GM12891 (cell line): ENCODE results near the gene SLC9A9.

Experiments used
- DNase-seq: peaks from one replicate; pipeline ENCODE4 v3.0.0; 2011; ENCODE audit warnings: low spot score; ENCODE audit not compliant: insufficient read length
- FAIRE-seq: peaks from 2 replicates; lab custom pipeline; 2011; peaks lifted over from hg19 to GRCh38; lab: Jason Lieb, UNC
- PAX5 ChIP-seq: IDR thresholded peaks from 2 replicates; pipeline ENCODE4 v1.6.1; 2011; ENCODE audit warnings: low read length, moderate library complexity, mild to moderate bottlenecking; ENCODE audit not compliant: insufficient read depth, severe bottlenecking
- POLR2A ChIP-seq: IDR thresholded peaks from 2 replicates; pipeline ENCODE4 v1.6.1; 2011; ENCODE audit warnings: low read depth, low read length, control low read depth
- POLR2AphosphoS5 ChIP-seq: IDR thresholded peaks from 2 replicates; pipeline ENCODE4 v1.6.1; 2011; ENCODE audit warnings: low read depth, low read length, control low read depth
- POU2F2 ChIP-seq: IDR thresholded peaks from 2 replicates; pipeline ENCODE4 v1.6.1; 2011; ENCODE audit warnings: low read depth, mild to moderate bottlenecking, control low read depth, low read length, moderate library complexity
- SPI1 ChIP-seq: IDR thresholded peaks from 2 replicates; pipeline ENCODE4 v1.6.1; 2011; ENCODE audit warnings: low read depth, low read length, control low read depth
- TAF1 ChIP-seq: IDR thresholded peaks from 2 replicates; pipeline ENCODE4 v1.6.1; 2011; ENCODE audit warnings: low read depth, low read length, control low read depth

Gene SLC9A9

GRCh38 chr3:143410259-143410658 lies 438.0 kb downstream of the SLC9A9 start:
- DNase-seq (no peak), FAIRE-seq (no peak)
- TF ChIP-seq POLR2AphosphoS5 (no peak), POU2F2 (no peak), TAF1 (no peak), POLR2A (no peak), PAX5 (no peak), SPI1 (no peak)

- FAIRE-seq (no peak), DNase-seq (no peak)
- TF ChIP-seq TAF1 (no peak), POLR2A (no peak), SPI1 (no peak), POLR2AphosphoS5 (no peak), POU2F2 (no peak), PAX5 (no peak)
These were observed 439.5 kb downstream of the SLC9A9 start for GRCh38 chr3:143408771-143409170.

DNA sequence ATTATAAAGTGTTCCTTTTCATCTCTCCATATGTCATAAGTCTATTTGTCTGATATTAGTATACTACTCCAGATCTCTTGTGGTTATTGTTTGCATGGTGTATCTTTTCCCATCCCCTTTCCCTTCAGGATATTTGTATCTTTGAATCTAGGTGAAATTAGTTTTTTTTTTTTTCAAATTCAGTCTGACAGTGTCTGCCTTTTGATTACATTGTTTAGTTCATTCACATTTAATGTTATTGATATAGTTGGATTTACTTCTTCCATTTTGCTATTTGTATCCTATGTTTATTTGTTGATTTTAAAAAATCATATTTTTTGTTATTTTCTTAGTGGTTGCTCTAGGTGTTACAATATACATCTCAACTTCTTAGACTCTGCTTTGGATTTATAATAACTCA lies 445.7 kb downstream of the SLC9A9 start:
- FAIRE-seq (no peak), DNase-seq (no peak)
- no peak for TF ChIP-seq POLR2A
- TF ChIP-seq POU2F2 = no peak
- no peak for TF ChIP-seq TAF1

GRCh38 chr3:143396790-143397189 lies 451.5 kb downstream of the SLC9A9 start:
- no peak for DNase-seq
- no peak for FAIRE-seq

DNA sequence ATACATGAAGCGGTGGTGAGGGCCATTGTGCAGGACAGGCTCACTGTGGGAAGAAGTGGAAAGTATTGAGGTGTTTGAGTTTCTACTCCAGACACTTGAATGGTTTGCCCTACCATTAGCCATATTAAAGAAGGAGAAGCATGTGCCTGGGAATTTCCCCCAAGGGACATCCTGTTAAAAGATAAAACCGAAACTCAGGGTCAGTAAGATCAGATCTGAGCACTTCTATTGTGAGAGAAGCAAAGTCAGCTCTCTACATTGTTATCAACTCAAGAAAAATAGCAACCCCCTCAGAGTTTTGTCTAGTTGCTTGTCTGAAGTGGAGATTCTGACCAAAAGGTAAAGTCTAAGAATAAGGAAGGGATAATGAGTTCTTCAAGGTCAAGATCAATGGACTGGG lies 458.9 kb downstream of the SLC9A9 start:
- FAIRE-seq (no peak), DNase-seq (no peak)
- TF ChIP-seq SPI1 (no peak), POLR2AphosphoS5 (no peak), POU2F2 (no peak), PAX5 (no peak), TAF1 (no peak), POLR2A (no peak)

More at GRCh38 chr3:143396790-143397189, 451.5 kb downstream of the SLC9A9 start:
- TF ChIP-seq POLR2AphosphoS5 (no peak), PAX5 (no peak), POU2F2 (no peak), SPI1 (no peak), POLR2A (no peak), TAF1 (no peak)

- no peak for TF ChIP-seq SPI1
- TF ChIP-seq POU2F2 = no peak
- TF ChIP-seq POLR2A = no peak
- no peak for FAIRE-seq
- DNase-seq = no peak
These were observed 460.8 kb downstream of the SLC9A9 start for GRCh38 chr3:143387425-143387824.

DNA sequence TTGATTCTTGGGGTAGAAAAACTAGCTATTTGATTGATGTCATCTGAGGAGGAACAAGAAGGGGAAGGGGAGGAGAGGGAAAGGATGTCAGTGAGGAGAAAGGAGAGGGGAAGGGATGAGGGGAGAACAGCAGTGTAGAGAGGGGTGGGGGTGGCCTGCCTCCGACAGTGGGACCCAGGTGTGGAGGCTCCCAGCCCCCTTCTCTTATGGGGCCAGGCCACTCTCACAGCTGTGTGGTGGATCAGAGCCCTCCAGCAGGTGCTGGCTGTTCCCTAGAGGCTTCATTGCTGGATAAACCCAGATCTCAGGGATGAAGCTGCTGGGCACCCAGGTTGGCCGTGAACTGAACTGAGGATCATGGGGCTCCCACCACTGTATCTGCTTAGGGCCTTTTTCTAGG lies 464.2 kb downstream of the SLC9A9 start:
- DNase-seq (no peak), FAIRE-seq (no peak)
- TF ChIP-seq POLR2AphosphoS5 (no peak), SPI1 (no peak)

GRCh38 chr3:143383421-143383820 lies 464.8 kb downstream of the SLC9A9 start:
- DNase-seq (no peak), FAIRE-seq (no peak)
- no peak for TF ChIP-seq PAX5
- TF ChIP-seq TAF1 = no peak
- TF ChIP-seq POLR2AphosphoS5 = no peak
- no peak for TF ChIP-seq SPI1
- TF ChIP-seq POLR2A = no peak
- no peak for TF ChIP-seq POU2F2

DNA sequence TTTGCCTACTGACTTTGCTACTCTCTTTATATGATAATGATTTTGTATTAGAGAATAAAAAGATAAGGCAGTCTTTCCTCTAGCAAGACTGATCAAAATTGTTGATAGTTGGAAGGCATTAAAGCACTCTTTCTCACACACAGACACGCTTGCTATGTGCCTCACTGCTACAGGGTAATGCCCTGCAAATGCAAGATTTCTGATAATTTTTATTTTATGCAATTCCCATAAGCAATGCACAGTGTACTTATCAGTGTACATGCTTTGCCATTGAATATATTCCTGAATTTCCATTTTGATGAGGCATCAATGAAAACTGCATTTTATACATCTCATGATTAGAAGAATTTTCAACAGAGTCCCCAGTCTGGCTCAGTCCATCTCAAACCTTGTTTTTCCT lies 465.5 kb downstream of the SLC9A9 start:
- FAIRE-seq (no peak), DNase-seq (no peak)
- TF ChIP-seq SPI1 (no peak), POLR2A (no peak), POU2F2 (no peak), PAX5 (no peak), TAF1 (no peak), POLR2AphosphoS5 (no peak)

GRCh38 chr3:143380449-143380848 lies 467.8 kb downstream of the SLC9A9 start:
- DNase-seq (no peak), FAIRE-seq (no peak)

DNA sequence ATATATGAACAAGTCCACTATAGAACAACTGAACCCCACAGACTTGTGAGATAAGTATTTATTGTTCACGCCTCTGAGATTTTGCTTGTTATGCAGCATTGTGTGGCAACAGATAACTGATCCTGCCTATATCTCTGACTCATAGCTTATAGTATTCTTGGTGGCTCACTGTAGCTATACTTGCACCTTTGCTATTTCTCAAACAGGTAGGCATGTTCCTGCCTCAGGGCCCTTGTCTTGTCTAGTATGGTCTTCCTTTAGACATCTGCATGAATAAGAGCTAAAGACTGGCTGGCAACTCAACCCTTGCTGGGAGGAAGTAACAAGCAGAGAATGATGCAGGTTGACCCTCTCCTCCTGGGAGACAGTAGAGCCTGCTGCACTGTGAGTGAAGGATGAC lies 472.6 kb downstream of the SLC9A9 start:
- DNase-seq (no peak), FAIRE-seq (no peak)
- TF ChIP-seq POU2F2 (no peak), POLR2A (no peak), SPI1 (no peak), TAF1 (no peak), POLR2AphosphoS5 (no peak), PAX5 (no peak)

More at GRCh38 chr3:143380449-143380848, 467.8 kb downstream of the SLC9A9 start:
- TF ChIP-seq POLR2A = no peak
- no peak for TF ChIP-seq POLR2AphosphoS5
- no peak for TF ChIP-seq TAF1
- TF ChIP-seq POU2F2 = no peak
- TF ChIP-seq SPI1 = no peak
- no peak for TF ChIP-seq PAX5

GRCh38 chr3:143367171-143367570 lies 481.1 kb downstream of the SLC9A9 start:
- FAIRE-seq (no peak), DNase-seq (no peak)
- TF ChIP-seq SPI1 (no peak), POLR2A (no peak)
